ENCODE data around the gene RRP1B.
"Not testable (repeated sequence)": the region's sequence is repeated elsewhere in the genome, so short reads cannot be mapped to it uniquely, and the experiment has no call there.

RRP1B gene

GRCh38 chr21:43632373-43632905, 26.9 kb upstream of the RRP1B start:
- H3K27ac Mint-ChIP-seq = no peak overlapping the region
- no peaks in the 10 kb centered on the region for H3K27me3 Mint-ChIP-seq
- no peaks in the 10 kb centered on the region for H3K4me1 Mint-ChIP-seq
- peaks cover 5% of the 10 kb centered on the region for H3K36me3 Mint-ChIP-seq
- H3K9me3 Mint-ChIP-seq = no peaks in the 10 kb centered on the region
- no peak overlapping the region for H3K4me3 Mint-ChIP-seq

GRCh38 chr21:43634618-43635017, 24.7 kb upstream of the RRP1B start:
- no peaks in the 10 kb centered on the region for H3K27me3 Mint-ChIP-seq
- no peaks in the 10 kb centered on the region for H3K9me3 Mint-ChIP-seq
- no peak overlapping the region for H3K27ac Mint-ChIP-seq
- H3K4me3 Mint-ChIP-seq = no peak overlapping the region
- H3K4me1 Mint-ChIP-seq = peaks cover 5% of the 10 kb centered on the region
- peaks cover 3% of the 10 kb centered on the region for H3K36me3 Mint-ChIP-seq

- Mint-ChIP-seq H3K4me3 (no peak overlapping the region), H3K27me3 (no peaks in the 10 kb centered on the region), H3K27ac (no peak overlapping the region), H3K36me3 (peaks cover 3% of the 10 kb centered on the region), H3K9me3 (no peaks in the 10 kb centered on the region), H3K4me1 (peaks cover 5% of the 10 kb centered on the region)
These were observed 23.9 kb upstream of the RRP1B start for GRCh38 chr21:43635436-43635835.

GRCh38 chr21:43637530-43638158, 21.7 kb upstream of the RRP1B start:
- Mint-ChIP-seq H3K36me3 (no peaks in the 10 kb centered on the region), H3K27ac (peak overlapping the region; percentile 3), H3K27me3 (no peaks in the 10 kb centered on the region), H3K4me3 (no peak overlapping the region), H3K4me1 (peaks cover 5% of the 10 kb centered on the region), H3K9me3 (no peaks in the 10 kb centered on the region)

- Mint-ChIP-seq H3K36me3 (no peaks in the 10 kb centered on the region), H3K4me3 (no peak overlapping the region), H3K4me1 (peaks cover 8% of the 10 kb centered on the region), H3K27ac (no peak overlapping the region), H3K9me3 (no peaks in the 10 kb centered on the region), H3K27me3 (no peaks in the 10 kb centered on the region)
These were observed 19.6 kb upstream of the RRP1B start for GRCh38 chr21:43639470-43640353.

- Mint-ChIP-seq H3K27ac (no peak overlapping the region), H3K4me1 (peaks cover 12% of the 10 kb centered on the region), H3K9me3 (no peaks in the 10 kb centered on the region), H3K27me3 (no peaks in the 10 kb centered on the region), H3K36me3 (no peaks in the 10 kb centered on the region), H3K4me3 (no peak overlapping the region)
These were observed 19.0 kb upstream of the RRP1B start for GRCh38 chr21:43640400-43640799.

- H3K27ac Mint-ChIP-seq = no peak overlapping the region
These were observed 16.2 kb upstream of the RRP1B start for GRCh38 chr21:43643193-43643592.

GRCh38 chr21:43644071-43644470, 15.3 kb upstream of the RRP1B start:
- H3K27ac Mint-ChIP-seq = no peak overlapping the region
- no peak overlapping the region for H3K4me3 Mint-ChIP-seq
- H3K9me3 Mint-ChIP-seq = no peaks in the 10 kb centered on the region
- no peaks in the 10 kb centered on the region for H3K27me3 Mint-ChIP-seq
- peaks cover 23% of the 10 kb centered on the region for H3K4me1 Mint-ChIP-seq
- no peaks in the 10 kb centered on the region for H3K36me3 Mint-ChIP-seq

More at GRCh38 chr21:43643193-43643592, 16.2 kb upstream of the RRP1B start:
- H3K27me3 Mint-ChIP-seq = no peaks in the 10 kb centered on the region
- no peaks in the 10 kb centered on the region for H3K36me3 Mint-ChIP-seq
- H3K4me1 Mint-ChIP-seq = peaks cover 24% of the 10 kb centered on the region
- H3K4me3 Mint-ChIP-seq = no peak overlapping the region
- no peaks in the 10 kb centered on the region for H3K9me3 Mint-ChIP-seq

- no peak overlapping the region for H3K27ac Mint-ChIP-seq
These were observed 14.8 kb upstream of the RRP1B start for GRCh38 chr21:43644609-43645008.

GRCh38 chr21:43645136-43645891, 14.0 kb upstream of the RRP1B start:
- Mint-ChIP-seq H3K4me3 (no peak overlapping the region), H3K36me3 (no peaks in the 10 kb centered on the region), H3K9me3 (no peaks in the 10 kb centered on the region), H3K27me3 (no peaks in the 10 kb centered on the region), H3K4me1 (peaks cover 19% of the 10 kb centered on the region), H3K27ac (peak overlapping the region; percentile 75)

More at GRCh38 chr21:43644609-43645008, 14.8 kb upstream of the RRP1B start:
- Mint-ChIP-seq H3K36me3 (no peaks in the 10 kb centered on the region), H3K9me3 (no peaks in the 10 kb centered on the region), H3K27me3 (no peaks in the 10 kb centered on the region), H3K4me1 (peaks cover 19% of the 10 kb centered on the region), H3K4me3 (no peak overlapping the region)

GRCh38 chr21:43645976-43646375, 13.4 kb upstream of the RRP1B start:
- Mint-ChIP-seq H3K36me3 (no peaks in the 10 kb centered on the region), H3K9me3 (no peaks in the 10 kb centered on the region), H3K4me3 (no peak overlapping the region), H3K4me1 (peaks cover 19% of the 10 kb centered on the region), H3K27me3 (no peaks in the 10 kb centered on the region), H3K27ac (no peak overlapping the region)

GRCh38 chr21:43646550-43647260, 12.7 kb upstream of the RRP1B start:
- H3K27ac Mint-ChIP-seq = no peak overlapping the region
- no peak overlapping the region for H3K4me3 Mint-ChIP-seq
- H3K27me3 Mint-ChIP-seq = no peaks in the 10 kb centered on the region
- peaks cover 19% of the 10 kb centered on the region for H3K4me1 Mint-ChIP-seq
- H3K36me3 Mint-ChIP-seq = no peaks in the 10 kb centered on the region
- H3K9me3 Mint-ChIP-seq = no peaks in the 10 kb centered on the region

- H3K36me3 Mint-ChIP-seq = no peaks in the 10 kb centered on the region
- no peaks in the 10 kb centered on the region for H3K27me3 Mint-ChIP-seq
- H3K4me1 Mint-ChIP-seq = peaks cover 19% of the 10 kb centered on the region
- H3K9me3 Mint-ChIP-seq = no peaks in the 10 kb centered on the region
- H3K27ac Mint-ChIP-seq = no peak overlapping the region
- no peak overlapping the region for H3K4me3 Mint-ChIP-seq
These were observed 11.2 kb upstream of the RRP1B start for GRCh38 chr21:43648171-43648570.

- not testable (repeated sequence) for H3K9me3 Mint-ChIP-seq, H3K27me3 Mint-ChIP-seq, H3K4me3 Mint-ChIP-seq, H3K36me3 Mint-ChIP-seq, H3K4me1 Mint-ChIP-seq, H3K27ac Mint-ChIP-seq
These were observed 7.4 kb upstream of the RRP1B start for GRCh38 chr21:43651926-43652325.

- Mint-ChIP-seq H3K27me3 (no peaks in the 10 kb centered on the region), H3K27ac (no peak overlapping the region), H3K4me1 (peaks cover 6% of the 10 kb centered on the region), H3K9me3 (no peaks in the 10 kb centered on the region), H3K4me3 (no peak overlapping the region), H3K36me3 (no peaks in the 10 kb centered on the region)
These were observed 6.7 kb upstream of the RRP1B start for GRCh38 chr21:43652616-43653015.
